KOPT-K1 (cell line): ENCODE data around the gene KCNK18.

Experiments used
- H3K27ac ChIP-seq: fragments of 200-600 bp; sonication (generic); 2 replicates; pipeline ENCODE4 v1.5.1; 2016; ENCODE audit warnings: antibody characterized with exemption, mild to moderate bottlenecking, low read depth, low read length; ENCODE audit not compliant: poor library complexity, severe bottlenecking
- H3K36me3 ChIP-seq: fragments of 200-600 bp; sonication (generic); 2 replicates; pipeline ENCODE4 v1.5.1; 2017; ENCODE audit warnings: antibody characterized with exemption, mild to moderate bottlenecking, low read length, moderate library complexity; ENCODE audit not compliant: insufficient read depth
- H3K9me3 ChIP-seq: fragments of 200-600 bp; sonication (generic); 2 replicates; pipeline ENCODE4 v1.5.1; 2017; ENCODE audit warnings: antibody characterized with exemption, low read length, mild to moderate bottlenecking; ENCODE audit not compliant: insufficient read depth, poor library complexity, severe bottlenecking

KCNK18 gene

DNA sequence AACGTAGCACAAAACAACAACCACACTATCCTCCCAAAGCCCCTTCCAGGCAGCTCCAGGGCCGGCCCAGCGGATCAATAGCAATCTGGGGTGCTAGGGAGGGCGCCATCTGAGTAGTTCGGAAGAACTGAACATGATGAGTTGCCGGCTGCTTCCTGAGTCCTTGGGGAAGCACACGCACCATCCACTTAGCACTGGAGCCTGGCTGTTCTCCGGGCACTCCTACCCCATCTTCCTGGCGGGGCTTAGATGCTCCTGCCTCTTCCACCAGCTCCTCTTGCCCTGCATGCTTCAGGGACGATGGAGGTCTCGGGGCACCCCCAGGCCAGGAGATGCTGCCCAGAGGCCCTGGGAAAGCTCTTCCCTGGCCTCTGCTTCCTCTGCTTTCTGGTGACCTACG, at the start of gene KCNK18:
Gene KCNK18, plus strand, starts transcription at position 301 of the 400 bp plus-strand sequence. Its CDS starts 0 bp downstream, at position 301.
- Histone ChIP-seq H3K27ac (no peak within 1 kb of the TSS), H3K36me3 (no peaks in the 10 kb centered on the region), H3K9me3 (no peaks in the 10 kb centered on the region)

DNA sequence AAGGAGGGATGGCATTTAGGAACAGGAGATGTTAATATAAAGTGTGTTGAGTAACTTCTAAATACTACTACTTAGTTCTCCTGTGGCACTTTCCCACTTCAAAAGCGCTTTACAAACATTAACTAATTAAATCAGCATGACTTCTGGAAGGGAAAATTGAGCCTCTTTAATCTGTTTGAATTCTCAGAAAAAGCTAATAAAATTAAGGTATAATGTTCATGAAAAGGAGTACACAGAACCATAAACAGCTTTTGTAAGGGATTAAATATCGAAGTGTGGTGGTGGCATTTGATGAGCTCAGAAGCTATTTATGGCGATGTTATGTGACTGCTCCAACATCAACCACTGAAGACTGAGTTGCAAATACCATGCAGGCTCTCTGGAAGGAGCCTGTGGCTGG, 49.0 kb upstream of the KCNK18 start:
- peaks cover 16% of the 10 kb centered on the region for H3K9me3 ChIP-seq
- H3K27ac ChIP-seq: no peak overlapping the region
- H3K36me3 ChIP-seq: no peaks in the 10 kb centered on the region

DNA sequence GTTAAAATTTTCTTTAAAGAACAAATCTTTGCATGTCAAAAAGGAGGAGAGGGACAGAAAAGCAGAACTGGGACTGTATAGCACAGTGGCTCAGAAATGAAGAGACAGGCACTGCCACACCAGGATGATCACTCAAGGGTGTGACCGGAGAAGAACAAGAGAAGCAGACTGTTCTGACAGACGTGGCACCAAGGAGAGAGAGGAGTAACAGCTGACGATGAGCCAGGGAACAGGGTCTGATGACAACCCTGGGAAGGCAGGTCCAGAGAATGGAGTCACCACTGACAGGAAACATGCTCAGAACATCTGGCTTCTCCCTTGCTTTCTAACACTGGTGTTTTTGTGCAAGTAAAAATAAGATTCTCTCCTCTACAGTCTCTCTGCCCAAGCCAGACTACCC, 44.6 kb upstream of the KCNK18 start:
- H3K9me3 ChIP-seq: no peaks in the 10 kb centered on the region
- H3K27ac ChIP-seq: no peak overlapping the region
- H3K36me3 ChIP-seq: no peaks in the 10 kb centered on the region

DNA sequence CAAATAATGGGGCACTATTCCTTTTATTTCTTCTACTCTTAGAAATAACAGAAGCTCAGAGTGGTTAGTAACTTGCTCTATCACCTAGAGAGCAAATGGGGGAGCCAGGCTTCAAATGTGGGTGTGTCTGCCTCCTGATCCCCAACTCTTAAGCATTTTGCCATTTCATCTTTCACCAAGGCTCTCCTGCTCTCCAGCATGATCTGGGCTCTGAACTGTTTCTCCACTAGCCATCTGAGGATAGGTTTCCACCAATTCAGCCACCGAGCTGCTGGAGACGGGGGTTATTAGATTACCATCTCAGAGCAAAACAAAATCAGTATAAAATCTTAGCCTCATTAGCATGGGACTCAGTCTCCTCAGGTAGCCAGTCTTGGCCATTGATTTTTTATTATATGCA, 39.0 kb upstream of the KCNK18 start:
- H3K36me3 ChIP-seq: no peaks in the 10 kb centered on the region
- no peak overlapping the region for H3K27ac ChIP-seq
- H3K9me3 ChIP-seq: no peaks in the 10 kb centered on the region

DNA sequence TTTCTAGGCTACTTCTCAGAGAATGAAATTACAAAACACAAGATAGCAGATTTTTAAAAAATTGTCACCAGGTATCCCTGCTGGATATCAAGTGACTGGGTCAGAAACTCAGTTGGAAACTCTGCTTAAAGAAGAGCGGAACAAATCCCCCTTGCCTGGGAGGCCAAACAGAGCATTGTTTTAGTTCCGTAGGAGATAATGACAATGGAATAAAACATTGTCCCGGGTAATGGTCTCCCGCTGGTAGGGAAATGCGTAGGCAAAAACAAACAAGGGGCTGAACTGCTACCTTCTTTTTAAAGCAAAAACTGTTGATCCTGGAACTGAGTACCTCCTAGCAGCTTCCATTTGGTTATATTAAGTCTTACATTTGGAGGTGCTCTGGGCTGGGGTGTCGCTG, 37.9 kb upstream of the KCNK18 start:
- no peak overlapping the region for H3K27ac ChIP-seq
- no peaks in the 10 kb centered on the region for H3K9me3 ChIP-seq
- H3K36me3 ChIP-seq: no peaks in the 10 kb centered on the region

DNA sequence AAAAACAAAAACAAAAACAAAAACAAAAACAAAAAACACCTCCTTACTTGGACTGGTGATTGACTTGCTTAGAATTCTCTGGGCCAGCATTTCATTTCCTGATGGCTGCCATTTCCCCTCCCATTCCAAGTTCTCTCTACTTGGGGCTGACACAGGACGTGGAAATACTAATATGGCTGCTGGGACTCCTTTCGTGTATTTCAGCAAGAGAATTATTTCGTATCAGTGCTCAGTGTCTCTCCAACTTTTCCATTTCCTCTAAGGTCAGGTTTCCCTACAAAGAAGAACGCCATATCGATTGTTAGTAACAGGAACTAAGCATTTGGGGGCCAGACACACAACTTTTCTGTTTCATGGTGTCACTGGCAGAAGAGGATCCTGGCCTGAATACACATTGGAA, 36.7 kb upstream of the KCNK18 start:
- no peaks in the 10 kb centered on the region for H3K36me3 ChIP-seq
- no peaks in the 10 kb centered on the region for H3K9me3 ChIP-seq
- no peak overlapping the region for H3K27ac ChIP-seq

GRCh38 chr10:117161386-117162033, 35.8 kb upstream of the KCNK18 start:
- Histone ChIP-seq H3K27ac (no peak overlapping the region), H3K9me3 (no peaks in the 10 kb centered on the region), H3K36me3 (no peaks in the 10 kb centered on the region)

DNA sequence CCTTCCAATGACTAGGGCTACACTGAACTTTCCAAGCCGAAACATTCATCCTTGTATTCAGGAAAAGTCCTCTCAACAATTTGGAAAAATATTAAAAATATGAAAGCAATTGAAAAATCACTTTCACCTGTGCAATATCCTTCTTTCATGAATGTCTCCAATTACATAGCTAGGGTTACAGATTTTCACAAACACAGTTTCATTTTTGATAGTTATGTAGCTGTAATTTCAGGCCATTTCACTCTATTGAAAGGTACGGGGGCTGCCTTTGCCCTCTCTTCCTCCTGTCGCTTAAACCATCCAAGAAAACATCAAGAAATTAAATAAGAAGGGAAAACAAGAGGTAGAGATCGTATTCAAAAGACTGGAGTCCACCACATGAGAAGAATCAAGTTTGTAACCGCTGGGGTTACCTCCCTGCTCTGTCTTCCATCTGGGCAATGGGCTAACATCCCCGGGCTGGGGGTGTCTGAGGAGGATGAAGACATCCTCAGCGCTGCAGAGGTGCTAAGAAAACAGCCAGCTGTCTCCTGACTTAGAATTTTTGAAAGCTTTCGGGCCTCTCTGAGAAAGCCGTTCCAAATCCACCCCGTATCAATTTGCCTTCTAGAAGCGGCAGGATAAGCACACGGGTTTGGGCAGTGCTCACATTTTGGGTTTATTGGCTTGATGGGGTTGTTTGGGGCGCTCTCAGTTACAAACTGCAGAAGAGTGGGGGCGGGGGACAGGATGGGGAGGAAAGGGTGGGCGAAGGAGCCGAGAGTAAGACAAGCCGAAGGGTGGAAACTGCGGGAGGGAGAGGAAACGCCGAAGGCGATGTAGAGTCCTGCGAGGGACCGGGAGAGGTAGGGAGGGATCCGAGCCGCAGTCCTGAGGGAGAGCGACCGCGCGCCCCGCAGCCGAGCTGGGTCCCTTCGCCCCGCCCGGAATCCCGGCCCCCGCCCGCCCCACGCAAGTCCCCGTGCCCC, 34.9 kb upstream of the KCNK18 start:
- H3K27ac ChIP-seq: no peak overlapping the region
- H3K9me3 ChIP-seq: no peaks in the 10 kb centered on the region
- no peaks in the 10 kb centered on the region for H3K36me3 ChIP-seq

DNA sequence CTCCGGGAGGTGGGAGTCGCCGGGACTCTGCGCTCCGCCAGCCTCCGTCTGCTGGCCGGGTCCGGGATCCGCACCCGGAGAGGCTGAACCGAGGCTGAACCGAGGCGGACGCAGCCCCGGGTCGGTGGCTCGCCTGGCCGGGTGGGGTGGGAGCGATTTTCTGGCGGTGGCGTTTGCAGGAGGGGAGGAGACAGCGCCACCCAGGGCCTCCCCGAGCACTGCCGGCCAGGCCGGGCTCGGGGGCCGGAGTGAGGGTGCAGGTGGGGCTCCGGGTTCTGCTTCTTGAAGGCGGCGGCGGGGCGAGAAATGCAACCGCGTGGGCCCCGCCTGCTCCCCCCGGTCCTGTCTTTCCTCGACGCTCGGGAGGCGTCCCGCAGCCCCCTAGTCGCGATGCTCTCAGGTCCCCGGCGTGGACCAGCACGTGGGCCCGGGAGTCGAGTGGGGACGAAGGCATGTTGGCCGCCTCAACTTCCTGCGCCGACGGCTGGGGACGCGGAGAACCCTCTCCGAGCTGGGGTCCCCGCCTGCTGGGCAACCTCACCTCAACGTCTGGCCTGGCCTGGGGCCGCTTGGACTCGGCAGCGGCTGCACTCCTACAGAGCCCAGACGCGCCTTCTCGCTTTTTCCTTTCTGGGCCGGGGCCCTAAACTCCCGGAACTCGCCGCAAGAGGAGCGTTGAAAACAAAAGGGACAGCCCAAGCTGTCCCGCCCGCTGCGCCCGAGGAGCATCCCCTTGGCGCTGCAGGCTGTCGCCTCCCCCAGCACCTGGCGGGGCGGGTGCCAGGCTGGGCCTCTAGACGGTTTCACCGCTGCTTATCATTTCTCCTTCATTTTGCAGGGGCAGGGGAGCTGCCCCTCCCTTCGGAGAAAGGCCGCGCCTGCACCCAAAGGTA, 34.0 kb upstream of the KCNK18 start:
- Histone ChIP-seq H3K9me3 (no peaks in the 10 kb centered on the region), H3K27ac (no peak overlapping the region), H3K36me3 (no peaks in the 10 kb centered on the region)

DNA sequence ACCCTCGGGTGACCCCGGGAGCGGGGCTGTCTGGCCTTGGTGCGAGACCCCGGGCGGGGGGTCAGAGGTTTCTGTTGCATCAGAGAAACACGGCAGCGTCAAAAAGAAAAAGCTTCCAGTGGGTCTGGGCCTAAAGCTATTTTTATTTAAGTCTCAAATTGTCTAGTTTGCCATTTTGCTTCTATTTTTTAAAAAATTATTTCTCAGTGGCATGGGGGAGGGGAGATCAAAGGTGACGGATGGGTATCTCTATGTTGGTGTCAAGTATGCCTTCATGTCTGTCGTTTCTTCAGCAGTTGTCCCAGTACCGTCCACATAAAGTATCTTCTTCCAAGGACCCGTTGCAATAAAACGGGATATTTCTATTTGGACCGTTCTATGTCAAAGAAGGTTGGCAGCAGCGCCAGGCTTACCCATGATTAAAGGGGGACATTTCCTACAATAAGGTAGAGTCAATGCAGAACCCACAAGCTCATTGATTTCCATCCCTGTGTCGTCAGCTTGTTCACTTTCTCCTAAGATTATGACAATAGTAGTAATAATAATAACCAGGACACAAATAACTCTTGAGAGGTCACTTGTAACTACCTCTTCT, 33.2 kb upstream of the KCNK18 start:
- Histone ChIP-seq H3K36me3 (no peaks in the 10 kb centered on the region), H3K9me3 (no peaks in the 10 kb centered on the region), H3K27ac (no peak overlapping the region)

DNA sequence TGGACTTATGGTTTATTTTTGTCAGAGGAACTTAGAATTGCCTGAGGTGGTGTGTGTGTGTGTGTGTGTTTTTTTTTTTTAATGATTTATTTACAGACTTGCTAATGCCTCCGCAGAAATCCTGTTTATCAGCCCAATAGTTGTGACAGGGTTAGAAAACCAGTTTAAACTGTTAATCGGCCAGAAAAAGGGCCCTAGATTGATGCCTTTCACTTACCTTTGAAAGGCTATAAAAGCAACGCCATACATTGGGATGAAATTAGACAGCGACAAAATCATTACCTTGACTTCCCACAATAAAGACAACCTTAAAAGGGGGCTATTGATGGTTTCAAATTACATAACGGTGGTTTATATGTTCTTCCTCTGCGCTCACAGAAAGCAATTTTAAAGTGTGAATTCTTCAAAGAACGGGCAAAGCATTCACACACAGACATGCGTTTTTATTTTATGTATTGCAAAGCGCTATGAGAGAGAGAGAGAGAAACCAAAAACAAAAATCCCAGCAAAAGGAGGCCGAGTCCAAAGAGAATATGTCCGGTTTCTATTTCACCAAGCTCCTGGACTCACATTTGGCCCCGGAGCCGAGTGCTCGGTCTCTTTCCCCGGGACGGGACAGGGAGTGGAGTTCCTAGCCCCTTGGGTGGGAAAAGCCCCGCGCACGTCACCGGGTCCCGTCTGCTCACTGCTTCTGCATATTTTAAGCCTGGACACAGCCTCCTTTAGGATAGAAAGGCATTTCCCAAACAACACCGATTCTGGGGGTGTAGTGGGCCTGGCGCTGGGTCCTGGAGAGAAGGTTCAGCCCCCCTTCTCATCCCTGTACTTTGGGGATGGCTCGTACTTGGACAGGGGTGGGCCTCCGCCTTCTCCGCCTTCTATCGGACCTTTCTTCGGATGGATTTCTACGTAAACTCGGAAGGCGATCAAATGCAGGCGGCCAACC, 32.4 kb upstream of the KCNK18 start:
- no peaks in the 10 kb centered on the region for H3K9me3 ChIP-seq
- no peaks in the 10 kb centered on the region for H3K36me3 ChIP-seq
- no peak overlapping the region for H3K27ac ChIP-seq

DNA sequence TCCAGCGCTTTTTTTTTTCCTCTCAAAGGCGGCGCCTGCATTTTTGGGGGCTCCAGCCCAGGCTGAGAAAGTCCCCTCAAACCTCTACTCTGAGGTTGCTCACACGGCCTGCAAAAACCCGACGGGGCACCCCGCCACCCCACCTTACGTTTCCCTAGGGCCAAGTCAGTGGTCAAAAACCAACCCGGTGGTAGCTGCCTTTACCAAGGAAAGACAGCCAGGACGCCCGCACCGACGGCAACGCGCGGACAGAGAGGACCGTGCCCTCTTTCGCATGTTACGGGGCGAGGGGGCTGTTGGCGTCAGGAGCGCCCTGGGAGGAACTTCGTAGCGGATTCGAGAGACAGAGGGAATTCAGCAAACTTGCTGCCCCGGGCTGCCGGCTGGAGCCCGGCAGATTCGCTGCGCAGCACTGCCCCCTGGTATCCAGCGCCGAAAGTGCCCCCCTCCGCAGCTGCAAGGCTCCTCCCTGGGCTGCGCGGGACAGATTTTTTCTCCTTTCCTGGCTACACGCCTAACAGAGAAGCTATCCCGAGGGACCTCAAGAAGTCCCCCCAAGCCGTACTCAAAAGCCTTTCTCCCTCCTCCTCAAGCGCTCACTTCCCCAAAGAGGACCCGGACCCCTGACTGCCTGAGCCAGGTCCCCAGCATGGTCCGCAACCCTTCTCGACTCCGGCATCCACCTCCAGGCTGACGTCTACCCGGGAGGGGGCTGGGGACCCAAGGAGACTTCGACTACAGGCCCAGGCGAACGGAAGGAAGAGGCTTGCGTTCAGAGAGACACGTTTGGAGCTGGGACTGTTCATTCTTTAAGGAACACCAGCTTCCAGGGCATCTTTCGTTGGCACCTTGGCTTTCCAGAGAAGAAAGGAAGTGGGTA, 31.5 kb upstream of the KCNK18 start:
- Histone ChIP-seq H3K27ac (no peak overlapping the region), H3K9me3 (no peaks in the 10 kb centered on the region), H3K36me3 (no peaks in the 10 kb centered on the region)
